PC-9 (cell line): ENCODE measurements around the gene NCDN. TPM values are rescaled to one million over a fixed set of nuclear protein-coding genes. Genes with fewer than 3 reads are reported as not detected.

Experiments
- BruUV-seq: library from RNA; stranded (reverse); fragments of 400-500 nt; replicated peaks from 2 replicates; lab custom pipeline; 2021; lab: Mats Ljungman, UMichigan
- CTCF ChIA-PET: fragments of 300-600 bp; sonication (Branson Sonifier 250); formaldehyde crosslinking; loops from one replicate; lab custom pipeline; 2022; ENCODE audit warnings: antibody characterized with exemption; lab: Charles Lee
- POLR2A ChIA-PET: fragments of 300-600 bp; sonication (Branson Sonifier 250); formaldehyde crosslinking; loops from one replicate; lab custom pipeline; 2022; ENCODE audit warnings: antibody characterized with exemption; ENCODE audit not compliant: unreplicated experiment; lab: Charles Lee
- DNase-seq, 2 experiments: peaks; one replicate each; pipeline versions ENCODE4 v3.0.0 to v3.0.0-alpha.2; 2015 to 2022; ENCODE audit warnings: mixed read lengths in 1 of 2
- H2AFZ ChIP-seq: fragments of 200-600 bp; sonication (generic); 2 replicates; pipeline ENCODE4 v1.8.1; 2017; ENCODE audit warnings: antibody characterized with exemption
- H3F3A ChIP-seq: fragments of 200-600 bp; sonication (generic); 2 replicates; pipeline ENCODE4 v1.8.1; 2017; ENCODE audit warnings: antibody characterized with exemption, mild to moderate bottlenecking, low read depth; ENCODE audit not compliant: insufficient read depth
- H3K27ac ChIP-seq: fragments of 200-600 bp; sonication (generic); 2 replicates; pipeline ENCODE4 v1.6.1; 2016; ENCODE audit warnings: mixed run types
- H3K27me3 ChIP-seq: fragments of 200-600 bp; sonication (generic); 2 replicates; pipeline ENCODE4 v1.6.1; 2016; ENCODE audit warnings: low read depth, mixed run types; ENCODE audit not compliant: insufficient read depth
- H3K36me3 ChIP-seq: fragments of 200-600 bp; sonication (generic); 2 replicates; pipeline ENCODE4 v1.6.1; 2016; ENCODE audit warnings: low read depth, mixed run types
- H3K4me1 ChIP-seq: fragments of 200-600 bp; sonication (generic); replicated peaks from 2 replicates; pipeline ENCODE4 v1.6.1; 2016; ENCODE audit warnings: mixed run types; ENCODE audit not compliant: insufficient read depth
- H3K4me2 ChIP-seq: fragments of 200-600 bp; sonication (generic); 2 replicates; pipeline ENCODE4 v1.6.1; 2017; ENCODE audit warnings: mixed run types
- H3K4me3 ChIP-seq: fragments of 200-600 bp; sonication (generic); 2 replicates; pipeline ENCODE4 v1.6.1; 2016; ENCODE audit warnings: mixed run types
- H3K79me2 ChIP-seq: fragments of 200-600 bp; sonication (generic); 2 replicates; pipeline ENCODE4 v1.6.1; 2017; ENCODE audit warnings: low read depth, mixed run types
- H3K9me2 ChIP-seq: fragments of 200-600 bp; sonication (generic); 2 replicates; pipeline ENCODE4 v1.8.1; 2017; ENCODE audit warnings: mild to moderate bottlenecking; ENCODE audit not compliant: insufficient read depth
- H3K9me3 ChIP-seq: fragments of 200-600 bp; sonication (generic); 2 replicates; pipeline ENCODE4 v1.8.1; 2016; ENCODE audit warnings: low read depth; ENCODE audit not compliant: insufficient read depth
- H4K20me1 ChIP-seq: fragments of 200-600 bp; sonication (generic); 2 replicates; pipeline ENCODE4 v1.8.1; 2017; ENCODE audit not compliant: insufficient read depth
- EZH2 ChIP-seq: fragments of 200-600 bp; sonication (generic); IDR thresholded peaks from 2 replicates; pipeline ENCODE4 v1.8.0; 2017; ENCODE audit warnings: antibody characterized with exemption, low read depth
- intact Hi-C: fragments of 100-400 bp; cut with micrococcal nuclease; formaldehyde crosslinking; loops from one replicate; pipeline ENCODE4 v1.10.0; 2022; ENCODE audit not compliant: unreplicated experiment
- total RNA-seq: library from RNA; stranded (reverse); gene quantifications from 2 replicates; pipeline ENCODE4 v1.2.3, GENCODE V29; 2021
- TF ChIP-seq, protein P1 (sequence below): fragments of 200-600 bp; sonication (generic); conservative IDR thresholded peaks from 2 replicates; pipeline ENCODE4 v1.6.1; 2017; ENCODE audit warnings: mixed run types, antibody characterized with exemption, mild to moderate bottlenecking, moderate library complexity

NCDN gene
- total RNA-seq, 1 experiment from 2014 or later = 26.6 TPM

DNA sequence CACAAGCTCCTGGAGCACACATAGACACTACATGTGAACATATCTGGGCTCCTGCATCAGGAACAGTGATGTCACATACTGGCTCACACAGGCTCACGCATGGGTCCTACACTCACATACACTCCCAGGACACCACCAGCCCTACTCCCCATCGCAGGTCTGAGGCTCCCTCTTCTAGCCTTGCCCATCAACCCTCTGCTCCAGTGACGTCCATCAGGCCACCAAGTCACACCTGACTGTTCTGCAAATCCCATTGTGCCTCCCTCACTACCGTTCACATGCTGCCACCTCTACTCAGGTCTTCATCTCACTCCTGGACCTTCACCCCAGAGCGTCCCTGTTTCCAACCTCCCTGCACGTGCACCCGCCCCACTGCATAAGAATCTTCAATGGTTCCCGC, 33.6 kb downstream of the NCDN start:
- no peak overlapping the region for H3K4me3 ChIP-seq
- BruUV-seq = no TSS peak
- H3K4me1 ChIP-seq = no peaks in the 10 kb centered on the region
- H3K9me2 ChIP-seq = no peaks in the 10 kb centered on the region
- H3K9me3 ChIP-seq = no peaks in the 10 kb centered on the region
- H3K79me2 ChIP-seq = no peaks in the 10 kb centered on the region
- no peak overlapping the region for H2AFZ ChIP-seq
- H3K36me3 ChIP-seq = no peaks in the 10 kb centered on the region
- intact Hi-C loops = no loop called here
- DNase-seq = no peak
- TF ChIP-seq, protein P1, sequence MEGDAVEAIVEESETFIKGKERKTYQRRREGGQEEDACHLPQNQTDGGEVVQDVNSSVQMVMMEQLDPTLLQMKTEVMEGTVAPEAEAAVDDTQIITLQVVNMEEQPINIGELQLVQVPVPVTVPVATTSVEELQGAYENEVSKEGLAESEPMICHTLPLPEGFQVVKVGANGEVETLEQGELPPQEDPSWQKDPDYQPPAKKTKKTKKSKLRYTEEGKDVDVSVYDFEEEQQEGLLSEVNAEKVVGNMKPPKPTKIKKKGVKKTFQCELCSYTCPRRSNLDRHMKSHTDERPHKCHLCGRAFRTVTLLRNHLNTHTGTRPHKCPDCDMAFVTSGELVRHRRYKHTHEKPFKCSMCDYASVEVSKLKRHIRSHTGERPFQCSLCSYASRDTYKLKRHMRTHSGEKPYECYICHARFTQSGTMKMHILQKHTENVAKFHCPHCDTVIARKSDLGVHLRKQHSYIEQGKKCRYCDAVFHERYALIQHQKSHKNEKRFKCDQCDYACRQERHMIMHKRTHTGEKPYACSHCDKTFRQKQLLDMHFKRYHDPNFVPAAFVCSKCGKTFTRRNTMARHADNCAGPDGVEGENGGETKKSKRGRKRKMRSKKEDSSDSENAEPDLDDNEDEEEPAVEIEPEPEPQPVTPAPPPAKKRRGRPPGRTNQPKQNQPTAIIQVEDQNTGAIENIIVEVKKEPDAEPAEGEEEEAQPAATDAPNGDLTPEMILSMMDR = no peak
- CTCF ChIA-PET = no interaction called here
- no peak overlapping the region for H3K4me2 ChIP-seq
- no peak overlapping the region for H3K27ac ChIP-seq
- POLR2A ChIA-PET = no interaction called here
- H3F3A ChIP-seq = no peaks in the 10 kb centered on the region
- H4K20me1 ChIP-seq = no peaks in the 10 kb centered on the region
- H3K27me3 ChIP-seq = no peaks in the 10 kb centered on the region

- no peaks in the 10 kb centered on the region for H3K9me2 ChIP-seq
- H3K4me2 ChIP-seq = no peak overlapping the region
- H3K4me3 ChIP-seq = no peak overlapping the region
- intact Hi-C loops = no loop called here
- no peaks in the 10 kb centered on the region for H3K9me3 ChIP-seq
- H3F3A ChIP-seq = no peaks in the 10 kb centered on the region
- BruUV-seq = no TSS peak
- ChIA-PET POLR2A (interaction anchor here (0.7 kb wide), 1 partner anchor 26 kb away, joined by 7 read pairs; no protein-coding TSS in a partner anchor), CTCF (interaction anchor here (0.6 kb wide), 1 partner anchor 24 kb away, joined by 3 read pairs; no protein-coding TSS in a partner anchor)
- no peaks in the 10 kb centered on the region for H4K20me1 ChIP-seq
- no peak overlapping the region for H2AFZ ChIP-seq
- peak in 1 of 2 experiments; percentile 22 for DNase-seq
- H3K36me3 ChIP-seq = no peaks in the 10 kb centered on the region
- H3K27me3 ChIP-seq = no peaks in the 10 kb centered on the region
- H3K27ac ChIP-seq = no peak overlapping the region
- H3K4me1 ChIP-seq = no peaks in the 10 kb centered on the region
- no peak for TF ChIP-seq EZH2
- TF ChIP-seq, protein P1 = no peak
- H3K79me2 ChIP-seq = no peaks in the 10 kb centered on the region
Observed at GRCh38 chr1:35592991-35593769, 35.6 kb downstream of the NCDN start.

DNA sequence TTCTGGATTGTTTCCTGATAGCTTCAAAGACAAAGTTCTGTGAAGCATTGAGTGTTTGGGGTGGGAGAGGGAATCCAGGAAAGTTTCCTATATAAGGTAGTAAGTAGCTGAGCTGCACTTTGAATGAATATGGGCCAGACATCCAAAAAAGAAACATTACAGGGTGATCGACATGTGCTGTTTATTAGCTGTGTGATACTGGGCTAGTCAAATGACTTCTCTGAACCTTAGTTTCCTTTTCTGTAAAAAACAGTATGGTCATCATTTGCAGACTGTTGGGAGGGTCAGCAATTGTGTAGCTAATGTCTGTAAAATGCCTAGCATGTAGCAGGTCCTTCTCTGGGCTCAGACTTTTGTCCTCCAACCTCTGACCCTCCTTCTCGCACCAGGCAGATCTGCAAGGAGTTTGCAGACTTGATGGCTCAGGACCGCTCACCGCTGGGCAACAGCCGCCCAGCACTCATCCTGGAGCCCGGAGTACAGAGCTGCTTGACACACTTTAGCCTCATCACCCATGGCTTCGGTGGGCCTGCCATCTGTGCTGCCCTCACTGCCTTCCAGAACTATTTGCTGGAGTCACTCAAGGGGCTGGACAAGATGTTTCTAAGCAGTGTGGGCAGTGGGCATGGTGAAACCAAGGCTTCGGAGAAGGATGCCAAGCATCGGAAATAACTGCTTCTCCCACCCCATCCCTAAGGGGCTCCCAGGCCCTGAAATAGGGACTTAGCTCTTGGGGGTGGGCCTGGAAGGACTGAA, 36.6 kb downstream of the NCDN start:
- Histone ChIP-seq H3K79me2 (no peaks in the 10 kb centered on the region), H2AFZ (no peak overlapping the region), H4K20me1 (peaks cover 3% of the 10 kb centered on the region; the same call in 1 of the 2 replicates), H3K9me2 (no peaks in the 10 kb centered on the region), H3K27me3 (no peaks in the 10 kb centered on the region), H3K4me1 (no peaks in the 10 kb centered on the region), H3K4me3 (no peak overlapping the region), H3K4me2 (no peak overlapping the region), H3K9me3 (no peaks in the 10 kb centered on the region), H3K36me3 (no peaks in the 10 kb centered on the region), H3F3A (no peaks in the 10 kb centered on the region), H3K27ac (no peak overlapping the region)
- TF ChIP-seq, protein P1 = no peak
- TF ChIP-seq EZH2 = no peak
- BruUV-seq = TSS peak; percentile 5
- CTCF ChIA-PET = interaction anchor here (0.6 kb wide), 1 partner anchor 121 kb away, joined by 3 read pairs; no protein-coding TSS in a partner anchor
- POLR2A ChIA-PET = no interaction called here
- intact Hi-C loops = no loop called here
- DNase-seq = no peak
